ENCODE measurements around the gene FAM228A. TPM values are rescaled to one million over a fixed set of nuclear protein-coding genes. Genes with fewer than 3 reads are reported as not detected.
"Not testable (repeated sequence)": the region's sequence is repeated elsewhere in the genome, so short reads cannot be mapped to it uniquely, and the experiment has no call there.

The FAM228A gene
- 0.21 TPM in 1 of 2 replicates, not detected in the other for total RNA-seq

DNA sequence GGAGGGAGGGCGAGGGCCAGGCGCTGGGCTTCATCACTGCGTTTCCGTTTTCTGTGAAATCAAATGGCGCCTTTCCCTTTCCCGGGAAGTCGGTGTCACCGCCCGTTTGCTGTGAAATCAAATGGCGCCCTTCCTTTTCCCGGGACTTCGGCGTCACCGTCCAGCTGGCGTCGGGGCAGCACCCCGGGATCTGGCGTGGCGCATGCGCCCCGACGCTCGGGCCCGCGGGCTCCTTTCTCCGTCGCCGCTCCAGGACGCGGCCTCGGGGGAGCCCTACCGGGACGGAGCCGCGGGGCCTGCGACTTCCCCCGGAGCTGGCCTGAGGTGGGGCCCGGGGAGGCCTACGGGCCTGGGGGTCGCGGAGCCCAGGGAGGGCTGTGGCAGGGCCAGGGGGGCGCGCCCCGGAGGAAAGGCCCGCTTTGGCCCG, at the start of gene FAM228A:
Gene FAM228A (plus strand): TSS at position 203 of the 427 bp plus-strand sequence. CDS start 428 bp downstream, outside the sequence.
- Mint-ChIP-seq H3K27me3 (ENCODE audit: low read depth) (peaks cover 16% of the 10 kb centered on the region), H3K36me3 (ENCODE audit: low read depth) (no peaks in the 10 kb centered on the region), H3K27ac (no peak within 1 kb of the TSS), H3K4me1 (ENCODE audit: low read depth) (peaks cover 1% of the 10 kb centered on the region), H3K4me3 (ENCODE audit: low read depth) (no peak within 1 kb of the TSS), H3K9me3 (no peaks in the 10 kb centered on the region)
- no peak for DNase-seq (ENCODE audit: low spot score)
- intact Hi-C loops (cut with micrococcal nuclease), result no loop called here

GRCh38 chr2:24125956-24126355, 48.9 kb upstream of the FAM228A start:
- Mint-ChIP-seq H3K9me3 (no peaks in the 10 kb centered on the region), H3K27ac (no peak overlapping the region), H3K27me3 (ENCODE audit: low read depth) (peaks cover 3% of the 10 kb centered on the region), H3K4me3 (ENCODE audit: low read depth) (no peak overlapping the region), H3K36me3 (ENCODE audit: low read depth) (no peaks in the 10 kb centered on the region), H3K4me1 (ENCODE audit: low read depth) (peaks cover 14% of the 10 kb centered on the region)
- no peak for DNase-seq (ENCODE audit: low spot score)
- intact Hi-C loops (cut with micrococcal nuclease), result no loop called here

DNA sequence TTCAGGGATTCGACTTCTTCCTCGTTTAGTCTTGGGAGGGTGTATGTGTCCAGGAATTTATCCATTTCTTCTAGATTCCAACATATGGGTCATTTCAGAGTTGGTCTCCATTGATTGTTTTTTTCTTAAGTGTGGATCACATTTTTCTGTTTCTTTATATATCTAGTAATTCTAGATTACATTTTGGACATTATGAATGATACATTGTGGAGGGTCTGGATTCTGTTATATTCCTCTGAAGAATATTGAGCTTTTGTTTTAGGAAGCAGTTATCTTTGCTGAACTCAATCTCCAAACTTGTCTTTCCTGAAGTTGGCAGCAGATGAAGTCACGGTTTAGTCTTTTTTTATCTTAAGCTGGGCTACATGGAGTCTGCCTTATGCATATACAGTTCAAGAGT, 42.3 kb upstream of the FAM228A start:
- peaks cover 14% of the 10 kb centered on the region for H3K9me3 Mint-ChIP-seq

GRCh38 chr2:24140305-24140704, 34.5 kb upstream of the FAM228A start:
- intact Hi-C loops (cut with micrococcal nuclease); DNase-seq (ENCODE audit: low spot score): not testable (repeated sequence)

More for the DNA sequence above, 42.3 kb upstream of the FAM228A start:
- Mint-ChIP-seq H3K36me3 (ENCODE audit: low read depth) (no peaks in the 10 kb centered on the region), H3K4me3 (ENCODE audit: low read depth) (no peak overlapping the region), H3K27ac (no peak overlapping the region), H3K27me3 (ENCODE audit: low read depth) (peaks cover 2% of the 10 kb centered on the region), H3K4me1 (ENCODE audit: low read depth) (no peaks in the 10 kb centered on the region)
- DNase-seq (ENCODE audit: low spot score), result no peak
- intact Hi-C loops (cut with micrococcal nuclease), result no loop called here

GRCh38 chr2:24147364-24147763, 27.5 kb upstream of the FAM228A start:
- DNase-seq (ENCODE audit: low spot score), result no peak
- no peaks in the 10 kb centered on the region for H3K27me3 Mint-ChIP-seq (ENCODE audit: low read depth)
- H3K36me3 Mint-ChIP-seq (ENCODE audit: low read depth), result no peaks in the 10 kb centered on the region
- H3K9me3 Mint-ChIP-seq, result peaks cover 21% of the 10 kb centered on the region
- intact Hi-C loops (cut with micrococcal nuclease), result no loop called here
- no peak overlapping the region for H3K27ac Mint-ChIP-seq
- H3K4me1 Mint-ChIP-seq (ENCODE audit: low read depth), result no peaks in the 10 kb centered on the region
- H3K4me3 Mint-ChIP-seq (ENCODE audit: low read depth), result no peak overlapping the region

More at GRCh38 chr2:24140305-24140704, 34.5 kb upstream of the FAM228A start:
- not testable (repeated sequence) for H3K36me3 Mint-ChIP-seq (ENCODE audit: low read depth); H3K9me3 Mint-ChIP-seq; H3K4me3 Mint-ChIP-seq (ENCODE audit: low read depth); H3K27ac Mint-ChIP-seq; H3K27me3 Mint-ChIP-seq (ENCODE audit: low read depth); H3K4me1 Mint-ChIP-seq (ENCODE audit: low read depth)

- Mint-ChIP-seq H3K36me3 (ENCODE audit: low read depth) (no peaks in the 10 kb centered on the region), H3K4me1 (ENCODE audit: low read depth) (no peaks in the 10 kb centered on the region), H3K27me3 (ENCODE audit: low read depth) (no peaks in the 10 kb centered on the region), H3K4me3 (ENCODE audit: low read depth) (no peak overlapping the region), H3K9me3 (peaks cover 15% of the 10 kb centered on the region), H3K27ac (no peak overlapping the region)
- DNase-seq (ENCODE audit: low spot score), result no peak
- intact Hi-C loops (cut with micrococcal nuclease), result no loop called here
Measured at GRCh38 chr2:24152413-24153197, 22.2 kb upstream of the FAM228A start.

- H3K27ac Mint-ChIP-seq, result no peak overlapping the region
- H3K27me3 Mint-ChIP-seq (ENCODE audit: low read depth), result no peaks in the 10 kb centered on the region
- no peaks in the 10 kb centered on the region for H3K36me3 Mint-ChIP-seq (ENCODE audit: low read depth)
- no peaks in the 10 kb centered on the region for H3K4me1 Mint-ChIP-seq (ENCODE audit: low read depth)
- H3K4me3 Mint-ChIP-seq (ENCODE audit: low read depth), result no peak overlapping the region
- intact Hi-C loops (cut with micrococcal nuclease), result no loop called here
- no peak for DNase-seq (ENCODE audit: low spot score)
- peaks cover 8% of the 10 kb centered on the region for H3K9me3 Mint-ChIP-seq
Measured at GRCh38 chr2:24153478-24153877, 21.4 kb upstream of the FAM228A start.

- Mint-ChIP-seq H3K9me3 (peaks cover 4% of the 10 kb centered on the region), H3K27ac (no peak overlapping the region), H3K4me1 (ENCODE audit: low read depth) (no peaks in the 10 kb centered on the region), H3K36me3 (ENCODE audit: low read depth) (no peaks in the 10 kb centered on the region), H3K4me3 (ENCODE audit: low read depth) (no peak overlapping the region), H3K27me3 (ENCODE audit: low read depth) (peaks cover 2% of the 10 kb centered on the region)
- DNase-seq (ENCODE audit: low spot score), result no peak
- intact Hi-C loops (cut with micrococcal nuclease), result no loop called here
Measured at GRCh38 chr2:24158131-24158530, 16.7 kb upstream of the FAM228A start.

DNA sequence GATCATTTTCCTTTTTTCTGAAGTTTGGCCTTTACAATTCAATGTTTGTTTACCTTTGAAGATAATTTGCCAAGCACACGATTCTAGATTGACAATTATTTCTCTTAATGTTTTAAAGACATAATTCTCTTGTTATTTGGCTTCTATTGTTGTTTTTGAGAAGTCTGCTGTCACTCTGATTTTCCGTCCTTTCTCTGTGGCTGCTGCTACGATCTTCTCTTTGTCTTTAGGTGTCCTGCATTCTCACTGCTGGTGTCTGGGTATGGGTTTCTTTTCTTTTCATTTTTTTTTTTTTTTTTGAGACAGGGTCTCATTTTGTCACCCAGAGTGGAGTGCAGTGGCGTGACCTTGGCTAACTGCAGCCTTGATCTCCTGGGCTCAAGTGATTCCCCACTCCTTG, 15.1 kb upstream of the FAM228A start:
- Mint-ChIP-seq H3K27ac (no peak overlapping the region), H3K4me1 (ENCODE audit: low read depth) (no peaks in the 10 kb centered on the region), H3K4me3 (ENCODE audit: low read depth) (no peak overlapping the region), H3K36me3 (ENCODE audit: low read depth) (no peaks in the 10 kb centered on the region), H3K9me3 (peaks cover 4% of the 10 kb centered on the region), H3K27me3 (ENCODE audit: low read depth) (peaks cover 2% of the 10 kb centered on the region)
- no peak for DNase-seq (ENCODE audit: low spot score)
- intact Hi-C loops (cut with micrococcal nuclease), result no loop called here

DNA sequence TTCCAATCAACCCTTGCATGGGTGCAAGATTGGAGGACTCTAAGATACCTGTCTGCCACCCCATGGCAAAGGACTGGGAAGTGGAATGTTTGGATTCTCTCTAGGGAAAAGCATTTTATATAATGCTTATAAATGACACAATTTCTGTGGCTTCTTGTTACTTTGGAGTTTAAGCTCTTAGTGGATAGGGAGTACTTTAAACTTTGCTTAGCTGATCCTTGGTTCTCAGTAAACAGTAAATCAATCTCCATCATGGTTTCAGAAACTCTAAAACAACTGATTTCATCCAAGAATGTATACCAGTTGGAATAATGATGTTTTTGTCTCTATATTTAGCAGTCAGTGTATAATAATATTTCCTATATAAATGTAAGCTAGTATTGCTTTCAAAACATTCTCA, 14.1 kb upstream of the FAM228A start:
- DNase-seq (ENCODE audit: low spot score), result no peak
- Mint-ChIP-seq H3K9me3 (peaks cover 4% of the 10 kb centered on the region), H3K4me1 (ENCODE audit: low read depth) (no peaks in the 10 kb centered on the region), H3K27ac (no peak overlapping the region), H3K27me3 (ENCODE audit: low read depth) (peaks cover 2% of the 10 kb centered on the region), H3K4me3 (ENCODE audit: low read depth) (no peak overlapping the region), H3K36me3 (ENCODE audit: low read depth) (no peaks in the 10 kb centered on the region)
- intact Hi-C loops (cut with micrococcal nuclease), result no loop called here

DNA sequence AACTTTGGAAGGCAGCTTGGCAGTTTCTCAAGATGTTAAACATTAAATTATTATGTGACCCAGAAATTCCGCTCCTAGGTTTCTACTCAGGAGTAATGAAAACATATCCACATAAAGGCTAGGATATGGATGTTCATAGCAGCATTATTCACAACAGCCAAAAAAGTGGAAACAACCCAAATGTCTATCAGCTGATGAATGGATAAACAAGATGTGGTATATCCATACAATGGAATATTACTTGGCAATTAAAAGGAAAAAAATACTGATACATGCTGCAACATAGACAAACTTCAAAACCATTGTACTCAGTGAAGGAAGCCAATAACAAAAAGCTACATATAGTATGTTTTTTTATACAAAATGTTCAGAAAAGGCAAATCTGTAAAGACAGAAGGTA, 12.4 kb upstream of the FAM228A start:
- DNase-seq (ENCODE audit: low spot score), result no peak
- Mint-ChIP-seq H3K27me3 (ENCODE audit: low read depth) (peaks cover 2% of the 10 kb centered on the region), H3K27ac (no peak overlapping the region), H3K9me3 (peaks cover 4% of the 10 kb centered on the region), H3K4me1 (ENCODE audit: low read depth) (no peaks in the 10 kb centered on the region), H3K4me3 (ENCODE audit: low read depth) (no peak overlapping the region), H3K36me3 (ENCODE audit: low read depth) (no peaks in the 10 kb centered on the region)
- intact Hi-C loops (cut with micrococcal nuclease), result no loop called here

- Mint-ChIP-seq H3K27me3 (ENCODE audit: low read depth) (peaks cover 2% of the 10 kb centered on the region), H3K36me3 (ENCODE audit: low read depth) (no peaks in the 10 kb centered on the region), H3K4me3 (ENCODE audit: low read depth) (no peak overlapping the region), H3K9me3 (peaks cover 4% of the 10 kb centered on the region), H3K27ac (no peak overlapping the region), H3K4me1 (ENCODE audit: low read depth) (no peaks in the 10 kb centered on the region)
- no peak for DNase-seq (ENCODE audit: low spot score)
- intact Hi-C loops (cut with micrococcal nuclease), result no loop called here
Measured at GRCh38 chr2:24163186-24163585, 11.7 kb upstream of the FAM228A start.

- no peak for DNase-seq (ENCODE audit: low spot score)
- Mint-ChIP-seq H3K4me3 (ENCODE audit: low read depth) (no peak overlapping the region), H3K27ac (no peak overlapping the region), H3K36me3 (ENCODE audit: low read depth) (no peaks in the 10 kb centered on the region), H3K27me3 (ENCODE audit: low read depth) (peaks cover 2% of the 10 kb centered on the region), H3K4me1 (ENCODE audit: low read depth) (no peaks in the 10 kb centered on the region), H3K9me3 (peaks cover 4% of the 10 kb centered on the region)
- intact Hi-C loops (cut with micrococcal nuclease), result no loop called here
Measured at GRCh38 chr2:24163601-24164000, 11.3 kb upstream of the FAM228A start.
